Cardiac ventricle fibroblast (primary cell): ENCODE results near the gene LTB4R2. TPM values are rescaled to one million over a fixed set of nuclear protein-coding genes. Genes with fewer than 3 reads are reported as not detected.

Experiments used
- total RNA-seq: library from RNA; depleted of rRNA; stranded (reverse); fragments of >200 nt; gene quantifications from 2 replicates; pipeline ENCODE4 v1.2.3, GENCODE V29; 2015

LTB4R2 gene, protein sequence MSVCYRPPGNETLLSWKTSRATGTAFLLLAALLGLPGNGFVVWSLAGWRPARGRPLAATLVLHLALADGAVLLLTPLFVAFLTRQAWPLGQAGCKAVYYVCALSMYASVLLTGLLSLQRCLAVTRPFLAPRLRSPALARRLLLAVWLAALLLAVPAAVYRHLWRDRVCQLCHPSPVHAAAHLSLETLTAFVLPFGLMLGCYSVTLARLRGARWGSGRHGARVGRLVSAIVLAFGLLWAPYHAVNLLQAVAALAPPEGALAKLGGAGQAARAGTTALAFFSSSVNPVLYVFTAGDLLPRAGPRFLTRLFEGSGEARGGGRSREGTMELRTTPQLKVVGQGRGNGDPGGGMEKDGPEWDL
- total RNA-seq, result 1.9 and 2.6 TPM in 2 replicates

DNA sequence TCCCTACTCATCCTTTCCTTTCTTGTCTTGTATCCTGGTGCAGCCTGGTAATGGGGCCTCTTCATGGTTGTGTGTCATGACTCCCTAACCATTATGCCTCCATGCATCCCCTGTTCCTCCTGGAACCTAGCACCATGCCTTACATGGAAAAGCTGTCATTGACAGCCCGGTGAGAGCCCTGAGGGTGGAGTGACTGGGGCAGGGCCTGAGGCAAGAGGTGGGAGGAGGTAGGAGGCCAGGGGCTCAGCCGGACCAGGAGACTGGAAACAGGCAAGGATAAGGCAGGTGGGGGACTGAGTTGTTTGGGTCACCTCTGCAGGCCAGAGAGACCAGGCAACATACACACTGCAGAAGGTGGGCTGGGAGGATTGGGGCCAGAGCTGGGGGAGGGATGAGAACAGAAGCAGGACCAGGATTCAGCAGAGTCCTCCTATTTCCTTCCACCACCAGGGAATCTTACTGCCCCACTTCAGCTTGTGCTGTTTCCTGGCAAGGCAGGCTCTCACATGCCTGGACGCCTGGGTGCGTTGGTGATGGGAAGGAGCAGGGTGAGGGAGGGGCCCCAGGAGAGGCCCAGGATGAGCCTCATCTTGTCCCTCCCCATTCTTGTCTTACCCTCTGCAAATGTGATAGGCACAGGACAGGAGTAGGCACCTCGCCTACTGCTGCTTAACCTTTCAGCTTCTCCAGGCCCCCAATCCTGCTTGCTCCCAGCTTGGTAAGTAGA is at the start of gene LTB4R2:
Gene LTB4R2, plus strand, starts transcription at position 603 of the 727 bp plus-strand sequence. CDS start 525 bp downstream, outside the sequence.

DNA sequence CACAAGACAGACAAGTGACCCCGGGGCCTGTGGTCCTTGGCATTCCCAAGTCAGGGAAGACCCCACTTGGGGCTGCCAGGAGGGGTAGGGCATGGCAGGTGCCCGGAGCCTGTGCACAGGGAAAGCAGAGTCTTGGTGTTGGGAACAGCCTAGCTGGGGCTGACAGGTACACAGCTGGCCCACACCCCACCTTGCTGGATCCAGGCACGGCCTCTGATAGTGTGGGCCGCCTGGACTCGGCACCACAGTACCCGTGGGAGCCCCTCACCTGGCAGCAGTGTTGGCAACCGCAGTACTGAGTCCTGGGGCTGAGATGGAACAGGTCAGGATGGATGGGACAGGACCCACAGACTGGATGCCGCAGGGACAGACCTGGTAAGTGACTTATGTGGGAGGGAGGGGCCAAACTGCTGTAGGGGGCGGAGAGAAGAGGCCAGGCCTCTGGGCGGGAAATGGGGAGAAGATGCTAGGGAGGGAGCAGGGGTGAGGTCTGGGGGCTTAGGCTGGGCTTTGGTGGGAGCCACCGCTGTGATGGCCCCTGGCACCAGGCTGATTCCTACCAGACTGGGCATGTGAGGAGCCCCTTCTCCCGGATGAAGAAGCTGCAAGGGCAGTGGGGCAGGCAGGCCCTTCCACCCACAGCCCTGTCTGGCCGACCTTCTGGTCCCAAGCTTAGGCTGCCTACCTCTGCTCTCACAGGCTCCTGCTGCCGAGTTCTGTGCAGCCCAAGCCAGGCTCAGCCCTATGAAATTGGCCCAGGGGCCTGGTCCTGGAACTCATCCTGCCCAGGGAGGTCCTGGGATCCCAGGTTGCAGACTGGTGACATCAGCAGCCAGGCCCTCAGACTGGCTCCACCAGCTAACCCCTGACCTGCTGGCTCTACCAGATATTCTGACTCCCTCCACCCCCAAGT is 46.9 kb upstream of the LTB4R2 start, which contains the start of gene TGM1:
Gene TGM1, minus strand, starts transcription at position 357 of the 913 bp plus-strand sequence. CDS start 825 bp downstream, outside the sequence.

DNA sequence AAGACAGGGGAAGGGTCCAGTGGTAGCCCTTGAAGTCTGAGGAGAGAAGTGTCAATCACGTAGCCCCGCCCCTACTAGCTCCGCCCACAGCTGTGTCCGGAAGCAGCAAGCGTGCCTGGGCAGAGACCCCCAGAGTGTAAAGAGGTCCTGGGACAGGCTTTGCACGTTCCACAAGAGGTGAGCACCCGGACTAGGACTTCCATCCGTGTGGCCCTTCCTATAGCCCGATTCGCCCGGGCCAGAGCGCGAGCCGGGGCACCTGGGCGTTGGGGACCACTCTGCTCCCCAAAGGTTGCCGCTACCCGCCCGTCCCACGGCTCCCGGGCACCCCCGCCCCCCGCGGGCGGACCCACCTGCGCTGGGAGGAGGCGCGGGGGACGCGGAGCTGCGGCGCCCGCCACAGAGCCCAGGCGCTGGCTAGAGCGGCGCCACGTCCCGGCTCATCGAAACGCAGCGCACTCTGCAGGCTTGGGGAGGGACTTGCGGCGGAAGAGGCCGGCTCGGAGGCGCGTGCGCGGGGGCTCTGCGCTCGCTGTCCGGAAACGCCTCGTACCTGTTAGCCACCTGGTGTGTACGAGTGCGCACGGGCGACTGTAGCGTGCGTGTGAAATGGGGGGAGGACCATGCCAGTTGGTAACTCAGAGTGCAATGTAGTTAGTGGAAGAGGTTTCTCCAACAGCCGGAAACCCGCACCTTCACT is 38.7 kb upstream of the LTB4R2 start, which contains the start of gene RABGGTA:
Gene RABGGTA, minus strand, starts transcription at position 464 of the 700 bp plus-strand sequence. CDS start 482 bp downstream, outside the sequence.

DNA sequence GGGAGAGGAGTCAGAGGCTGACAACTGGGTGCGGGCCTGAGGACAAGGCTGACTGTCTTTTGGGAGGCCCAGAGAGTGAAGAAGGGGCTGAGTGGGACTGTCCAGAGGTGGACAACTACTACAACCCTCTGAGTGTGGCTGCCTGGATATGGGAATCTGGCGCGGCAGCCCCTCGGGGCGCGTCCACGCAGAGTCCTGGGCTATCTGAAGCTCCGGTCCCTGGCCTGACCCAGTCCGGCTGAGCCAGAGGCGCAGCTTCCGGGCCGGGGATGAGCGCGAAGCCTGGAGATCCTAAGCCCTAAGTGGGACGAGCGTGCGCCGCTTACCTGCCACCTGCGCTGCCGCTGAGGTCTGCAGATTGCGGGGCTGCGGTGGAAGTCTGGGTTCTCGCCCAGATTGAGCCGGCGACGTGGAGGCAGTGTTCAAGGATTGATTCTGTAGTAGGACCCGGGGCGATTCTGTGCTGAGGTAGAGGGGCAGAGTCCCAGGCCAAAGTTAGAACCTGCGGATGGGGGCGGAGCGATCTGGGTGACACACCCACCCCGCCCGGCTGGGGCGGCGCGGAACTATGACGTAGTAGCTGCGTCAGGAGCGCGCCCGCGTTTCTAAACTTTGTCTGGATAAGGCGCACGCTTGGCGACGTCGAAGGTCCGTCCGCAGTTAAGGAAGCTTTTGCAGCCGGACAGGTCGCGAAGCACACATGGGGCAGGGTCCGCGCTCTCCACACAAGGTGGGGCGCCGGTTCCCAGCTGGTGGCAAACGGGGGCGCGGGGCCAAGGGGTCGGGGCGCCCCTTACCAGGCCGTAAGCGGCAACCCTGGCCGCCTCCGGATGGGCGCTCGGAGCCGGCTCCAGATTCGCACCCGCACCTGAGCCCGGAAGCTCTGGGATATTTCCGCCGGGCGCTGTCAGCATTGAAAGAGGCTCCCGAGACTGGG is 10.4 kb upstream of the LTB4R2 start, which contains the start of the genes DHRS1 and NOP9:
Gene DHRS1, minus strand, starts transcription at position 526 of the 937 bp plus-strand sequence. CDS start 674 bp downstream, outside the sequence.
Gene NOP9, plus strand, starts transcription at position 596 of the 937 bp plus-strand sequence. Its CDS starts 105 bp downstream, at position 701.

DNA sequence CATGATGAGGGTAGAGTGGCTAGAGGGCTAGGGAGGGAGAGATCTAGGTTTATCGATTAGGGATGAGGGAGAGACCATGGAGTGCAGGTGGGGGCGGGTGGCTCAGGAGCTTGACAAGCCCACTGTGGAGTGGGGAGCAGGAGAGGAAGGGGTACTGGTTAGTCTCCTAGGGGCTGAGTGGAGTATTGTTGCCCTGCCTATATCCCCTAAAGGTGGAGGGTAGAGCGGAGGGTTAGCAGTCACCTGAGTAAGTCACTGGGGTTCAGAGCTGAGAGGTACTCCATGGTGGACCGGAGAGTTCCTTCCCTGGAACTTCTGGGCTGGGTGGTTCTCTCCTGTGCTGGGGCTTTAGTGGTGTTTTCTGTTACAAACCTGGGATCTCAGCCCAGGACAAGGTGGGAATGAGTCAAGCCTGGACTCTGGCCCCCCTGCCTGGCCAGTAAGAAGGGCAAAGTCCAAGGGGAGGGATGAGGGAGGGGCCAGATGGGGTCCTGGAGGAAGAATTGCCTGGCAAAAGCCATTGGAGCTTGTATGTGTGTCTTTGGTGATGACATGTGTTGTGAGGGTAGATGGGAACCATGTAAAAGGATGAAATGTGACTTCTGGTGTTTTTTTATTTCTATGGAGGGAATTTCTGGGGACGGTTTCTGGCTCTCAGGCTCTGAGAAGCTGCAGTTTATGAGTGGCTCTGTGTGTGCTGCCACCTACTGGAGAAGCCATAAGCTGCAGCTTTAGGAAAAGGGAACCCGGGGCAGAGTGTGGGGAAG is 2.2 kb upstream of the LTB4R2 start, which contains the start of gene CIDEB:
Gene CIDEB, minus strand, starts transcription at position 403 of the 767 bp plus-strand sequence. Its CDS starts 119 bp downstream, at position 284.

DNA sequence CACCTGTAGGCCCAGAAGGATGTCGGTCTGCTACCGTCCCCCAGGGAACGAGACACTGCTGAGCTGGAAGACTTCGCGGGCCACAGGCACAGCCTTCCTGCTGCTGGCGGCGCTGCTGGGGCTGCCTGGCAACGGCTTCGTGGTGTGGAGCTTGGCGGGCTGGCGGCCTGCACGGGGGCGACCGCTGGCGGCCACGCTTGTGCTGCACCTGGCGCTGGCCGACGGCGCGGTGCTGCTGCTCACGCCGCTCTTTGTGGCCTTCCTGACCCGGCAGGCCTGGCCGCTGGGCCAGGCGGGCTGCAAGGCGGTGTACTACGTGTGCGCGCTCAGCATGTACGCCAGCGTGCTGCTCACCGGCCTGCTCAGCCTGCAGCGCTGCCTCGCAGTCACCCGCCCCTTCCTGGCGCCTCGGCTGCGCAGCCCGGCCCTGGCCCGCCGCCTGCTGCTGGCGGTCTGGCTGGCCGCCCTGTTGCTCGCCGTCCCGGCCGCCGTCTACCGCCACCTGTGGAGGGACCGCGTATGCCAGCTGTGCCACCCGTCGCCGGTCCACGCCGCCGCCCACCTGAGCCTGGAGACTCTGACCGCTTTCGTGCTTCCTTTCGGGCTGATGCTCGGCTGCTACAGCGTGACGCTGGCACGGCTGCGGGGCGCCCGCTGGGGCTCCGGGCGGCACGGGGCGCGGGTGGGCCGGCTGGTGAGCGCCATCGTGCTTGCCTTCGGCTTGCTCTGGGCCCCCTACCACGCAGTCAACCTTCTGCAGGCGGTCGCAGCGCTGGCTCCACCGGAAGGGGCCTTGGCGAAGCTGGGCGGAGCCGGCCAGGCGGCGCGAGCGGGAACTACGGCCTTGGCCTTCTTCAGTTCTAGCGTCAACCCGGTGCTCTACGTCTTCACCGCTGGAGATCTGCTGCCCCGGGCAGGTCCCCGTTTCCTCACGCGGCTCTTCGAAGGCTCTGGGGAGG is 985 bp downstream of the LTB4R2 start, which contains the start of gene LTB4R:
Gene LTB4R, plus strand, starts transcription at position 857 of the 959 bp plus-strand sequence. CDS start 4,150 bp downstream, outside the sequence.

DNA sequence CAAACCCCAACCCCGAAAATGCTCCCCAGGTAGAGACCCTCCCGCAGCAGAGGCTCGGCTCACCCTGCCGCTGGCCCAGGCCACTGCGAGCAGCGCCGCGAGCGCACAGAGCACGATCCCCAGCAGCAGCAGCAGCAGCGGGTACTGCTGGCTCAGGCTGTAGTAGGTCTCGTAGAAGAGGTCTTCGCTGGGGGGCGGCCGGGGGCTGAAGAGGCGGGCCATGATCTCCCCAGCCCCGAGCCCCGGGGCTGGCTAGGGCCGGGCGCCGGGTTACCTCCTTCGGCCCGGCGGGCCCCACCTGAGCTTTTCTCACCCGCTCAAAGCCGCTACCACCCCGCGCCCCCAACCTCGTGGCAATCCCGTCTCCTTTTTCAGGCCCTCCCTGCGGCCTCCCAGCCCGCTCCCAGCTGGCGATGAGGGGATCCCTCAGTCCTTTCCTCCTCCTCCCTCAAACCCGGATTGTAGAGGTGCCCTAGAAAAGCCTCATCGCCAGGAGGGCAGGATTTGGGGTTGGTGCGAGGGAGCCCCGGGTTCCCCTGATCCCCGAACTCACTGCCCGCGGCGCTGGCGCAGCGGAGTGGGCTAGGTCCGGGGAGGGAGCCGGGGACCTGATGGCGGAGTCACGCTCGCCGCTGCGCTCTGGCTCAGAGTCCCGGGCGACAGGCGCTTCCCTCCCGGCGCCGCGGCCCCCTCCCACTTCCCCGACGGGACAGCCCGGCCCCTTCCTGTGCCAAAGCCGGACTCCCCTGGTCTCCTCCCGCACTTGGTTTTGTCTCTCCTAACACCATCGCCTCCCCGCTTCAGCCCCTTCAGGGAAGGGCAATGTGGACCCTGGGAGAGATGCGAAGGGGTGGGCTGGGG is 24.7 kb downstream of the LTB4R2 start, which contains the start of gene ADCY4:
Gene ADCY4, minus strand, starts transcription at position 641 of the 861 bp plus-strand sequence. Its CDS starts 419 bp downstream, at position 222.

DNA sequence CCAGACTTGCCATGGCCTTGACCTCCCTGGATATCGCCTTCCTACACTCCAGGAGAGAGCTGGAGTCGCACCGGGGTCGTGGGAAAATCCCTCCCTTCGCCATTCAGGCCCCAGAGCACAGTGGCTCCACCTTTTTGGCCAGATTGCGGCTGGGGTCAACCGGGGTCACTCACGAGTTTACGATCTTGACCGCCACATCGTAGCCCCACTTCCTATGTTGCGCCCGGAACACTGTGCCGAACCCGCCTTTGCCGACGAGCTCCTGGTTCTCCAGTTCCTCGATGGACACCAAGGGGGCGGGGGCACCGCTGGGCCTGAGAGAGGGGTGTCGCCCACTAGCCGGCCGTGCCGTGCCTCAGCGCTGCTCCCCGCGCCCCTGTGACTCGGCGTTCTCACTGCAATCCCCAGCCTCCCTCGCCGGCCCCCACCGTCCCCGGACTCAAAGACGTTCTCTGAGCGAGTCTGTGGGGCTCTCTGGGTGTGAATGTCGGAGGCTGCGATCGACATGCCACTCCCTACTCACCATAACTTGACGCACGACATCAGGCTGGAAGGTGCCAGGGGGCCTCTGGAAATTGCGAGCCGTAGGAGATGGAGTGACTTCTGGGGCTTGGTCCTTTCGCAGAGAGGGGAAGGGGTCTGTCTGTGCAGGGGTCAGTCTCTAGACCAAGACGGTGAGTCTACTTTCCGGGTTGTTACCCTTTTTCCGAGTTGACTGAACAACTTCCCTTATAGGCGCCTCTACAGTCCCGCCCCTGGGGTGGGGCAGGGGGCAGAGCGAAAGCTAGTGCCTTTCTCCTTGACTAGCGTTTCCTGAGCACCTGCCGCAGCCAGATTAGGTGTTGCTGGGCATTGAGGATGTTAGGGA is 29.6 kb downstream of the LTB4R2 start, which contains the start of gene RIPK3:
Gene RIPK3, minus strand, starts transcription at position 708 of the 868 bp plus-strand sequence. Its CDS starts 165 bp downstream, at position 543.

Other genes with a start within 250 kb of the LTB4R2 start
- gene CPNE6, start 238.6 kb upstream of the LTB4R2 start, total RNA-seq, result not detected in 2 replicates
- gene PCK2, start 215.8 kb upstream of the LTB4R2 start, total RNA-seq, result 8.2 and 11.6 TPM in 2 replicates
- gene DCAF11, start 195.4 kb upstream of the LTB4R2 start, total RNA-seq, result 41.8 and 49.5 TPM in 2 replicates
- gene NRL, start 195.2 kb upstream of the LTB4R2 start, total RNA-seq, result 0.73 and 0.75 TPM in 2 replicates
- 0.20 TPM in 1 of 2 replicates, not detected in the other for gene FITM1, start 179.5 kb upstream of the LTB4R2 start, total RNA-seq
- 123 and 136 TPM in 2 replicates for gene PSME1, start 173.9 kb upstream of the LTB4R2 start, total RNA-seq
- 8.3 and 10.2 TPM in 2 replicates for gene EMC9, start 168.5 kb upstream of the LTB4R2 start, total RNA-seq
- 52.9 and 82.8 TPM in 2 replicates for gene PSME2, start 163.5 kb upstream of the LTB4R2 start, total RNA-seq
- gene RNF31, start 162.6 kb upstream of the LTB4R2 start, total RNA-seq, result 50.1 and 66.3 TPM in 2 replicates
- gene IRF9, start 148.9 kb upstream of the LTB4R2 start, total RNA-seq, result 30.3 and 35.5 TPM in 2 replicates
- gene REC8, start 138.1 kb upstream of the LTB4R2 start, total RNA-seq, result 0.25 and 1.1 TPM in 2 replicates
- 33.4 and 39.3 TPM in 2 replicates for gene IPO4, start 121.3 kb upstream of the LTB4R2 start, total RNA-seq
- gene TM9SF1, start 114.7 kb upstream of the LTB4R2 start, total RNA-seq, result 73.6 and 75.1 TPM in 2 replicates
- not detected in 2 replicates for gene TSSK4, start 104.4 kb upstream of the LTB4R2 start, total RNA-seq
- 31.4 and 43.9 TPM in 2 replicates for gene CHMP4A, start 96.7 kb upstream of the LTB4R2 start, total RNA-seq
- gene MDP1, start 94.1 kb upstream of the LTB4R2 start, total RNA-seq, result 10.2 and 11.2 TPM in 2 replicates
- 96.5 and 125 TPM in 2 replicates for gene NEDD8, start 77.8 kb upstream of the LTB4R2 start, total RNA-seq
- 49.8 and 65.4 TPM in 2 replicates for gene GMPR2, start 77.2 kb upstream of the LTB4R2 start, total RNA-seq
- gene TINF2, start 67.5 kb upstream of the LTB4R2 start, total RNA-seq, result 22.0 and 32.4 TPM in 2 replicates
- 0.06 and 0.73 TPM in 2 replicates for gene TGM1, start 47.0 kb upstream of the LTB4R2 start, total RNA-seq
- 13.7 and 17.5 TPM in 2 replicates for gene RABGGTA, start 38.5 kb upstream of the LTB4R2 start, total RNA-seq
- 10.7 and 26.9 TPM in 2 replicates for gene DHRS1, start 10.4 kb upstream of the LTB4R2 start, total RNA-seq
- gene NOP9, start 10.3 kb upstream of the LTB4R2 start, total RNA-seq, result 9.2 and 9.9 TPM in 2 replicates
- gene CIDEB, start 2.2 kb upstream of the LTB4R2 start, total RNA-seq, result 1.7 and 1.8 TPM in 2 replicates
- 0.59 and 1.1 TPM in 2 replicates for gene LTB4R, start 1.4 kb downstream of the LTB4R2 start, total RNA-seq
- gene ADCY4, start 24.9 kb downstream of the LTB4R2 start, total RNA-seq, result 0.94 and 2.1 TPM in 2 replicates
- 1.1 and 2.2 TPM in 2 replicates for gene RIPK3, start 29.9 kb downstream of the LTB4R2 start, total RNA-seq
- gene NFATC4, start 58.0 kb downstream of the LTB4R2 start, total RNA-seq, result 51.0 and 54.5 TPM in 2 replicates
- 7.6 and 9.5 TPM in 2 replicates for gene NYNRIN, start 88.9 kb downstream of the LTB4R2 start, total RNA-seq
- 6.6 and 15.3 TPM in 2 replicates for gene CBLN3, start 119.5 kb downstream of the LTB4R2 start, total RNA-seq
- gene KHNYN, start 119.8 kb downstream of the LTB4R2 start, total RNA-seq, result 25.8 and 30.0 TPM in 2 replicates
- gene SDR39U1, start 132.6 kb downstream of the LTB4R2 start, total RNA-seq, result 16.9 and 19.3 TPM in 2 replicates
- gene CMA1, start 198.1 kb downstream of the LTB4R2 start, total RNA-seq, result not detected in 2 replicates